HG02885 (cell line): ENCODE results near the gene LNPK.
"Not testable (repeated sequence)": the region's sequence is repeated elsewhere in the genome, so short reads cannot be mapped to it uniquely, and the experiment has no call there.

Source experiments
- ATAC-seq: cut with Tn5 transposase; IDR thresholded peaks from one replicate; pipeline ENCODE4 v1.9.1; 2021; ENCODE audit warnings: mild to moderate bottlenecking; ENCODE audit not compliant: unreplicated experiment, poor library complexity

LNPK gene, protein sequence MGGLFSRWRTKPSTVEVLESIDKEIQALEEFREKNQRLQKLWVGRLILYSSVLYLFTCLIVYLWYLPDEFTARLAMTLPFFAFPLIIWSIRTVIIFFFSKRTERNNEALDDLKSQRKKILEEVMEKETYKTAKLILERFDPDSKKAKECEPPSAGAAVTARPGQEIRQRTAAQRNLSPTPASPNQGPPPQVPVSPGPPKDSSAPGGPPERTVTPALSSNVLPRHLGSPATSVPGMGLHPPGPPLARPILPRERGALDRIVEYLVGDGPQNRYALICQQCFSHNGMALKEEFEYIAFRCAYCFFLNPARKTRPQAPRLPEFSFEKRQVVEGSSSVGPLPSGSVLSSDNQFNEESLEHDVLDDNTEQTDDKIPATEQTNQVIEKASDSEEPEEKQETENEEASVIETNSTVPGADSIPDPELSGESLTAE

DNA sequence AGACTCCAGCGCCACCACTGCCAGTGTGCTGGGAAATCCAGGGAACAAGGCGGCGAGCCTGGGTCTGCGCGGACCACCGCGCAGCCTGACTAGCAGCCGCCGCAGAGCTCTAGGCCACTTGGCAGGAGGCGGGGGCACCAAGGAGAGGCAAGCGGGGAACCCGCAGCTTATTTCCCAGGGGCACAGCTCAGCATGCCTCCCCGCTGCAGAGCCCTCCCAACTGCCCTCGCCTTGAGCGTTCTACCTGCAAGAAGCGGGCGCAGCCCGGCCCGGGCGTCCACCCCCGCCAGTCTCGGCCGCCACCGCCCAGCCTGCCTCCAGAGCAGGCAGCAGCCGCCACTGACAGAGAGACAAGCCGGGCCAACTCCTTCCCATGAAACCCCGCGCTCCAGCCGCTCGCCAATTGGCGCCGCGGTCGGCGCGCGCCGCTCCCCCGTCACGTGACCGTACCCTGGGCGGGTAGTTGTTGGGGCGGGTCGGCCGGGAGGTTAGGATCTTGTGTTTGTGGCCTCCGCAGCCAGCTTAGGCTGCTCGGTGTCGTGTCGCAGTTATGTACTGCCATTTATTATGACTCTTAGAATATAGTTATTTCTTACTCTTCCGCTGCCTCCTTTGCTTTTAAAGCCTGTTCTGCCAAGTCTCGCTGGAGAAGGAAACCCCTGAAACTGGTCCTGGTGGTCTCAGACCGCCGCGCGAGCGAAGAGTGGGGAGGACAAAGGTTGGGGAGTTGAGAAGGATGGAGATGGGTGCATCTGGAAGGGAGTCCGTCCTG lies at the start of gene LNPK:
Gene LNPK, minus strand, starts transcription at position 352 of the 772 bp plus-strand sequence. CDS start 6,683 bp downstream, outside the sequence.
- ATAC-seq: peak; percentile 91

DNA sequence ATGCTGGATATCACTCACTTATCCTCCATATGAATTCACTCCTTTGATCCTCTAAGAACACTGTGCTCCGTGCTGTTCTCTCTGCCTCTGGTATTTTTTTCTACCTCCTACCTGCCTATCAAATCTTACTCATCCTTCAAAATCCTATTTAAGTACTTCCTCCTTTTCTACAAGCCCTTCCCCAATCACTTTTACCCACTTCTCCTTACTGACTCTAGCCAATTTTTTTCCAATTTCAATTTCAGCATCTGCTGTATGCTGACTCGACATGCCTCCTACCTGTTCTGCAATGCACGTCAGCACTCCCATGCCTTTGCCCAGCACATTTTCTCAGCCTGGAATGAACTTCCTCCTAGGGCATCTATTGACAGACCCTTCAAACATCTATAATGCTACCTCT lies 37.3 kb upstream of the LNPK start:
- no peak for ATAC-seq

DNA sequence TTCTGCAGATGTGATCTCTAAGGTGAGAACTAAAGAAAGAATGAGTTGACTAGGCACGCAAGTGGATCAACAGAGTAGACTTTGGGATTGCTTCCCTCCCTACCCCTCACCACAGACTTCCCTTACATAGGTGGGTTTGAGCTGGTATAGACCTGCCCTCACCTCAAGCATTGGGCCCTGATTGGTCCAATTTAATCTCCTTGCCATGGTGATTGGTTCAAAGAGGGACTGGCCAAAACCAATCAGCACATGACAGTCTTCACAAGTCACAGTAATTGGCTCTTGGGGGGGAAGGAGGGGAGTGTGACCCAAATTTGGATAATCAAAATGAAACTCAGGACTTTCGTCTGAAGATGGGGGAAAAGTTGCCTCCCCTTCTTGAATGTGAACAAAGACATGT lies 36.6 kb upstream of the LNPK start:
- ATAC-seq: no peak

DNA sequence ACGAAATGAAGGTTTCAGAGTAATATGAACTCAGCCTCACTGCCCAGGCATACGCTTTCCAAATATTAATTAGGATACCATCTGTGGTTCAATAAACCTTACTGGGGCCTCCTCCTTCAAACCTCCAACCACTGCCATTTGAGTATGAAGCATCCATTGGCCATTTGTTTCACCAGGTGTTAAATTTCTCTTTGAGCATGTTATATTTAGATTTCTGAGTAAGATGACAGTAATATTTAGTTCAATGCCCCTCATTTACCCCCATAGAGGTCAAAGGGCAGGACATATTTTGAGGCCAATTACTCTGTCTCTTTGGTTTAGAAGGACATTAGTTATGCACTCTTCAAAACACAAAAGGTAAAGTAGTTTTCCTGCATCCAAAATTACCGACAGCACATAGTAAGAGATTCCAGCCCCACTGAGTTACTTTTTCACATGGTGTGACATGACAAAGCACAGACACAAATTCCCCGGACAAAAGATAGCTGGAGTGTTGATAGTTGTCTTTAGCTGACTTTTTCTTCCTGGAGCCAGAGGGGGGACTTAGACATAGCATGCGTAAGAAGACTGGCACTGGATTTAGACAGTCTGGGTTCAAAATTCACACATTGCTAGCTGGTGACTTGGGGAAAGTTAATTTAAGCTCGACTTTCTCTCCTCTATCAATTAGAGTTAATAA lies 33.1 kb upstream of the LNPK start:
- ATAC-seq: no peak

DNA sequence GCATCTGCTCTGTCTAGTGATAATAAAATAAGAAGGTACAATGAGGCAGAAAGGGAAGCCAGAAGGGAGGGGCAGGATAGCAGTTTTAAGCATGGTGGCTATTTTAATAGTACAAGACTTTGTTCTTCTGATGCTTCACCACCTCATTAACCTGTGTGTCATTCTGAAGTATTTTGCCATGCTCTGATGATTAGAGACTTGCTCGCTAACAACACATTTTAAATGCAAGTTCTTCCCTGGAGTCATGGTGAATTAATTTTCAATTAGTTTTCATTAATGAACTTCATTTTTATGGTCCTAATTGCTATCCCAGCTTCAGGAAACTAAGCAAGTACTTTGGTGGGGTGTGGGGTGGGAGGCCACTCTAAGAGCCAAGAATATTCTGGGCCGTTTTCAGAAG lies 25.7 kb upstream of the LNPK start:
- ATAC-seq: no peak

DNA sequence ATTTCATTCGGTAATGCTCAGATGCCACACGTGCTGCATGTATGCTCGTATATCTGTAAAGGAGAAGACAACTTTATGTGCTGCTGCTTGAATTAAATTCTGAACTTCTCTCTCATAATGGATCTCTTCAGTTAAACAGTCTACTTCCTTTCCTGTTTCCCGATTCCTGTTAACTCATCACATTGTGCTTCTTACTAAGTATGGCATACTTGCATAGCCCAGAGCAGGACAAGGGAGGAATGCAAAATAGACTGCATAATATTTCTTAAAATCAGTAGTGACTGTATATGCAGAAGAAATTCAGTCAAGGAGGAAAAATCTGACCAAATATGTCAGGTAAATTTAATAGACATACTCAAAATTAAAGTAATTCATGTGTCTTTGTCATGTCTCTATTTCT lies 23.9 kb upstream of the LNPK start:
- no peak for ATAC-seq

DNA sequence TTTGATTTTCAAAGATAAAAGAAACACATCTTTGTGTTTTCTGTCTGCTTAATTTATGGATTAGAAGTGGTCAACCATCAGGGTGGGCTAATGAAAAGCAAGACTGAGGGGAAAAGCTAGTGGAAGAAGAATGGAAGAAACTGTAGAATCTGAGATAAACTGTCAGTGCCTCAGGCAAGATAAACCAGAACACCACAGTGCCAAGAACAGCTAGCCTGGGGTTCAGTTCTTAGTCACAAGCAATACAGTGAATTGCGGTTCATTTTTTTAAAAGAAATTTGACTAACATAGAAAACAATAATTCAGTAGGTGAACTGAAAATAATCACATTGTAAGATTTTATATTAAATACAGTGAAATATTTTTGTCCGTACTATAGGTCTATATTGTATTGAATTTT lies 22.0 kb upstream of the LNPK start:
- no peak for ATAC-seq

DNA sequence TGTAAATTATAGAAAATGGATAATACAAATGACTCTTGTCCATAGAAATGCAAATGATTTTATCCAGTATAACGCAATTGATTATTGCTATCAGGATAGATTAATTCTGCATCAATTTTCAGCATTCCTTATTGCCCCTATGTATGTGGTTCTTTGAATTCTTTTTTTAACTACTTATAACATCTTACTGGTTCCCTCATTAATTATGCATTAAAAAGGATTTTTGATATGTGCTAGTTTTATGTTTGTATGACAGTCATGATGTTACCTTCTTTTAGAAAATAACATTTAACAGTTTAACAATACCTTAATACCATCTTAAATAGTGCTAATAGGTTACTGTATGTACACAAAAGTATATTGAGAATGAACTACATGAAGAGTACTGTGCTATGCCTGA lies 20.0 kb upstream of the LNPK start:
- ATAC-seq: no peak

DNA sequence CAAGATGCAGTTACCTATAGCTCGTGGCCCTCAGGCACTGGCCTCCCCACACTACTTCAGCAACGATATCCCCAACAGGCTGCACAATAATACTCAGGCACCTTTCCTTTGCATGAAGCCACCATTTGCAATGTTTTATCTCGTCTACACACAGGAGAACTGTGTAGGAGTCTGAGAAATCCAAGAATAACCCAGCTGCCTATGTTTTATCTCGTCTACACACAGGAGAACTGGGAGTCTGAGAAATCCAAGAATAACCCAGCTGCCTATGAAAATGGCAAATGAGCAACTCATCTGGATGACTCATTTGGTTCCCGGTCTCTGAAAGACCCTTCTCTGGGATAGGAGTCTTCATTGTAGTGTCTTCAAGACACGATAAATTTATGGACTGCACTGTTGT lies 18.3 kb upstream of the LNPK start:
- ATAC-seq: no peak

DNA sequence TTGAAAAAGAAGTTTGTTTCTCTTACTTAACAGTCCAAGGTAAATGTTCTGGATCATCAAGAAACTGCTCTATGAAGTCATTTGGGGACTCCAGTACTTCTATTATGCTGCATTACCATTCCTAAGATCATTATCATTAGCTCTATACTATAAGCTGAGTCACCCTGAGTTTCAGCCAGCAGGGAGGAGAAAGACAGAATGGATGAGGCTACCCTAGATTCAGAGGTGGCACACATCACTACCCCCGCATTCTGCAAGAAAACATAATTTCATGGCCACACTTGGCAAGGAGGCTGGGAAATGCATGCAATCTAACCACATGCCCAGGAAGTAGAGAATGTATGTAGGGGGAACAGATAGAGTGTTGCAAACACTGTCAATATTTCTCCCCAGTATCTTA lies 16.6 kb upstream of the LNPK start:
- no peak for ATAC-seq

DNA sequence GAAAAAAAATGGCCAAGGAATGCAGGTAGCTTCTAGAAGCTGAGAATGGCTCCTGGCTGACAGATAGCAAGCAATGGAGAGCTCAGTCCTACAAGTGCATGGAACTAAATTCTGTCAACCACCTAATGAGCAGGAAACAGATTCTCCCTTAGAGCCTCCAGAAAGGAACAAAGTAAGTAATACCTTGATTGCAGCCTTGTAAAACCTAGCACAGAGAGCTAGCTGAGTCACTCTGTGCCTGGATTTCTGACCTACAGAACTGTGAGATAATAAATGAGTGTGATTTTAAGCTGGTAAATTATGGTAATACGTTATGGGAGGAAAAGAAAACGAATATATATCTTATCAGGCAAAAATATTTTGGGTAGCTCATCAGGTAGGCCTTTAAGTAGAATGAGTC lies 7.4 kb upstream of the LNPK start:
- no peak for ATAC-seq

DNA sequence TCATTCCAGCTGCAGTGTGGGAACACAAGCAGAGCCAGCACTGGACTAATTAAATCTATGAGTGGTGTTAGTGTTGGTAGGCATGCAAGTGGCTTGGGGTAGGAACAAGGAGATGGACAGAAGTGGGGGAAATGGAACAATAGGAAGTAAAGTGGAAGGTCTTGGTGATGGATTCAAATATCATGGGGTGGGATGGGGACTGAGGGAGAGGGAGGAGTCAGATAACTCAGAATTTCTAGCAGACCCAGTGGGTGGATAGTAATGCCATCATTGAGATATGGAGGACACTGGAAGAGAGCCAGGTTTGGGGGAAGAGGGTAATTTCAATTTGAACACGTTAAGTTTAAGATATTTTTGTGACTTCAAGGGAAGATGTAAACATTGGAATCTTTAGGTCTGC lies 2.9 kb upstream of the LNPK start:
- no peak for ATAC-seq

DNA sequence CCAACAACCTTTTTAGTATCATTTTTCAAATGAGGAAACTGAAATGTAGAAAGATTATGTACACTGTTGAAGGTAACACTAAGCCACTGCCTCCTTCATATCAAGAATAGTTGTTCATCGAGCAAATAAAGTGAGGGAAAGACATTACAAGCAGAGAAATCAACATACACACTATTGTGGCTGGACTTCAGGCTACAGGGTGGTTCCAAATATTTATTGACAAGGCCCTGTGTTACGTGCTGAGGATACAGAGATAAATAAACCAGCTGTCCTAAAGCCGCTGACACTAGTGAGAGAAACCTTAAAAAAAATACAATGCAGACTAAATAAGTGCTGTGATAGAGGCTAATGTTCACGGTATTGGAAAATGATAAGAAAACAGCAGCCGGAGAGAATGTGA lies 1.9 kb upstream of the LNPK start:
- ATAC-seq: no peak

DNA sequence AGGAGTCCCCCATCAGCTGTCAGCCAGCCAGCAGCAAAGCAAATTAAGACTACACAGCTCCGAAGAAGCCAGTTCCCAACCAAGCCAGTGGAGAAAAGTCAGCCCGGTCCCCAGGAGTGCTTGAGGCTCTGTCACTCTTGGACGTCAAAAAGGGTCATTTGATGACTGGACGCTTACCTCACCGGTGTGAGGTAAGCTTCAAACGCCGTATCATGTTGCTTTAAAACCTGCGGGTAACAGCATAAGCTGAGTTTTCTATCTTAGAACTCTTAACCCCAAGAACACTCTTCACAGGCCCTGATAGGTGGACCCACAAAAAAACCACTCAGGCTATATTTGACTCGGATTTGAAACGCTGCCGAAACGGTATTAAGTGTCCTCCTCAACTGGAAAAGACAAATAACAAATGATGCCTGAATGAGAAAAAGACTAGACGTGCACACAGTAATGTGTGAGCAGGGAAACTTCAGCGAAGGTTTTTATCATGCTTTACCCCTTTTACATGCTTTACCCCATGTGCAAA lies 682 bp upstream of the LNPK start:
- ATAC-seq: peak; percentile 1

DNA sequence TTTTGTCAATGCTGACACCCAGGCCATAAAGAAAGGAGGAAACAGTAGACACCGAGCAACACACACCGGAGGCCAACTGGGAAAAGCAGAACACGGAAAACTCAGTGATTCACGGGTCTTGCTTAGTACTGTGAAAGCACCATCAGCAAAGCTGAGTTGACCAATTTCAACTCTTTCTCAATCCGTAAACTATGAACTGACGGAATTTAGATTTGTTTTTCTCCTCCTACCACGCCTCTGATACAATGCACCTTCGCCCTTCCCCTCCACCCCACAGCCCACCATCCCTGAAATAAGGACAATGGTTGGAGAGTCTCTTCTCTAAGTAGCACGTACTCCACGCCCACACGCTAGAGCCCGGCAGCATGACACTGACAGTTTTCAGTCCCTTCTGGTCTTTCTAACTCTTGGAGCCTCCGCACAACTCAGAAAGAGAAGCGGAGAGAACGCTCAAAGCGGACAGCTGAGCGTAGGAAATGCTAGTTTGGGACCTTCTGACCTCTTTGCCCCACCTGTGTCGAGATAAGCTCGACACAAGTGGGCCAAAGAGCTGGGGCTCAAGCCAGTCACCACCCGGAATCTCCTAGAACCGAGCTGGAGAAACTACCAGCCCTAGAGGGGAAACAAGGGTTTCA lies 669 bp downstream of the LNPK start:
- ATAC-seq: peak; percentile 63

DNA sequence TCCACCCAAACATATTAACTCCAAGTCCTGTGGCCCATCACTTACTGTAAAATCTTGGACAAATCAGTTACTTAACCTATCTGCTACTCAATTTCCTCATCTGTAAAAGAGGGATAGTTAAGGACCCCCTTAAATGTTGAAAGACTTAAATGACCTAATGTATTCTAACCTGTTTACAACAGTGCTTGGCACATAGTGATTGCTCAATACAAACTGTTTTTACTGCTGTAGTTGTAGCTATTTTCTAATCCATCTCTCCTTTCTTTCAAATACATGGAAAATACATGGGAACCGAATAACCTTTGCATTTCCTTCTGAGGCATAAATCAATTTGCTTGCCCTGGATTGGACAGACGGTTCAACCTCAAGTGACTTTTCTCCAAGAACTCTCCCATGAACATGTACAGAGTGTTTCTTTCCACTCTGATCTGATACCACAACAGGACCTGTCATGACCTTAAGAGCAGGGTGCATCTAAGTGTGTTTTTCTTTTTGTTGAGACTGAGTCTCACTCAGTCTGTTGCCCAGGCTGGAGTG lies 2.7 kb downstream of the LNPK start:
- no peak for ATAC-seq

DNA sequence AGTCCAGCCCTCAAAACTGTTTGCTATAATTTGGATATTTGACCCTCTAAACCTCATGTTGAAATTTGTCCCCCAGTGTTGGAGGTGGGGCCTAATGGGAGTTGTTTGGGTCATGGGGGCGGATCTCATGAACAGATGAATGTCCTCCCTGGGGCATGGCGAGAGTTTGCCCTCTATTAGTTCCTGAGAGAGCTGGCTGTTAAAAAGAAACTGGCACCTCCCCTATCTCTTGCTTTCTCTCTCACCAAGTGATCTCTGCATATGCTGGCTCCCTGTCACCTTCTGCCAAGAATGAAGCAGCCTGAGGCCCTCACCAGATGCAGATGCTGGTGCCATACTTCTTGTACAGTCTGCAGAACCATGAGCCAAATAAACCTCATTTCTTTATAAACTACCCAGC lies 12.0 kb downstream of the LNPK start:
- no peak for ATAC-seq

DNA sequence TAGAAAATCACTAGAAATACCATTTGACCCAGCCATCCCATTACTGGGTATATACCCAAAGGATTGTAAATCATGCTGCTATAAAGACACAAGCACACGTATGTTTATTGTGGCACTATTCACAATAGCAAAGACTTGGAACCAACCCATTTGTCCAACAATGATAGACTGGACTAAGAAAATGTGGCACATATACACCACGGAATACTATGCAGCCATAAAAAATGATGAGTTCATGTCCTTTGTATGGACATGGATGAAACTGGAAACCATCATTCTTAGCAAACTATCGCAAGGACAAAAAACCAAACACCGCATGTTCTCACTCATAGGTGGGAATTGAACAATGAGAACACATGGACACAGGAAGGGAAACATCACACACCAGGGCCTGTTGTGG lies 14.9 kb downstream of the LNPK start:
- not testable (repeated sequence) for ATAC-seq

DNA sequence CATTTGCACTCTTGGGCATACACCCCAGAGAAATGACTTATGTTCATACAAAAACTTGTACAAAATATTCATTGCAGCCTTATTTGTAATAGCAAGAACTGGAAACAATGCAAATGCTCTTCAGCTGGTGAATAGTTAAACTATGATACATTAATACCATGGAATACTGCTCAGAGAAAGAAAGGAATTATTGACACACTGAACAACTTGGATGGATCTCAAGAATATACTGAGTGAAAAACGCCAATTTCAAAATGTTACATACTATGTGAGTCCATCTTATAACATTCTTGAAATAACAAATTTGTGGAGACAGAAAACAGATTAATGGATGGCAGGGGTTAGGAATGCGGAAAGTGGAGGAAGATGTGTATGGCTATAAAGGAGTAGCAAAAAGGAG lies 17.2 kb downstream of the LNPK start:
- ATAC-seq: no peak

DNA sequence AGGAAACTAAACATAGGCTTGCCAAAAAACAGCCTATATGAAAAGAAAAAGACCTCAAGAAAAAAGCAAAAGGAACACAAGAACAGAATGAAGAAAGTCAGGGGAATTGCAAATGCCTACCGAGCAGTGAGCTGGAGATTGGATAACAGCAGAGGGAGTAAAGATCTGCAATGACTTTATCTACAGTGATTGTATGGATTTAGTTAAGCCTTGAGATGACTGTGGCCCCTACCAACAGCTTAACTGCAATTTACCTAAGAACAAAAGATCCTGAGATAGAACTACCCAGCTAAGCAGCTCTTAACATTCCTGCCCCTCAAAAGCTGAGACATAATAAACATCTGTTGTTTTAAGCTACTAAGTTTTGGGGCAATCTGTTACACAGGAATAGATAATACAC lies 20.5 kb downstream of the LNPK start:
- ATAC-seq: no peak
